Fibroblast of lung (primary cell): ENCODE measurements around the gene ZNF14. TPM values are rescaled to one million over a fixed set of nuclear protein-coding genes. Genes with fewer than 3 reads are reported as not detected.
"Not testable (repeated sequence)": the region's sequence is repeated elsewhere in the genome, so short reads cannot be mapped to it uniquely, and the experiment has no call there.

Experiments
- DNase-seq, 2 donors: peaks; one replicate each; pipeline versions ENCODE4 v3.0.0 to v3.0.0-alpha.2; 2010; ENCODE audit warnings: low read depth in 2 of 2
- H2AFZ ChIP-seq: 2 replicates; pipeline ENCODE4 v1.5.1; 2012; ENCODE audit warnings: low read length, control low read depth, inconsistent platforms
- H3K27ac ChIP-seq: 2 replicates; pipeline ENCODE4 v1.5.1; 2011; ENCODE audit warnings: low read length, control low read depth; ENCODE audit not compliant: insufficient read depth
- H3K27me3 ChIP-seq: 2 replicates; pipeline ENCODE4 v1.5.1; 2011; ENCODE audit warnings: mild to moderate bottlenecking, low read length; ENCODE audit not compliant: control insufficient read depth, insufficient read depth
- H3K36me3 ChIP-seq: 2 replicates; pipeline ENCODE4 v1.5.1; 2011; ENCODE audit warnings: low read length; ENCODE audit not compliant: control insufficient read depth, insufficient read depth
- H3K4me1 ChIP-seq: 2 replicates; pipeline ENCODE4 v1.5.1; 2011; ENCODE audit warnings: low read length; ENCODE audit not compliant: control insufficient read depth, insufficient read depth; ENCODE audit errors: extremely low read depth
- H3K4me2 ChIP-seq: 2 replicates; pipeline ENCODE4 v1.5.1; 2011; ENCODE audit warnings: low read length, control low read depth; ENCODE audit not compliant: insufficient read depth; ENCODE audit errors: extremely low read depth
- H3K4me3 ChIP-seq, 4 experiments: fragments of 200-600 bp in 1 of 4; sonication (generic) in 1 of 4; replicated peaks in 1 of 4; 2 replicates each; pipeline ENCODE4 v1.5.1; 2011 to 2016; ENCODE audit warnings: low read length in 4 of 4, low read depth in 3 of 4, mild to moderate bottlenecking in 3 of 4, control low read depth in 2 of 4, inconsistent platforms in 1 of 4, mixed read lengths in 1 of 4; ENCODE audit not compliant: insufficient read depth in 1 of 4; ENCODE audit errors: control extremely low read depth in 1 of 4
- H3K79me2 ChIP-seq: 2 replicates; pipeline ENCODE4 v1.5.1; 2012; ENCODE audit warnings: mild to moderate bottlenecking, low read length, inconsistent platforms; ENCODE audit not compliant: control insufficient read depth, insufficient read depth
- H3K9ac ChIP-seq: 2 replicates; pipeline ENCODE4 v1.5.1; 2011; ENCODE audit warnings: mild to moderate bottlenecking, low read length, control low read depth; ENCODE audit not compliant: insufficient read depth
- H3K9me3 ChIP-seq: 2 replicates; pipeline ENCODE4 v1.5.1; 2012; ENCODE audit warnings: low read depth, low read length; ENCODE audit not compliant: control insufficient read depth, insufficient read depth
- H4K20me1 ChIP-seq: 2 replicates; pipeline ENCODE4 v1.5.1; 2011; ENCODE audit warnings: low read length; ENCODE audit not compliant: control insufficient read depth, insufficient read depth; ENCODE audit errors: extremely low read depth
- CTCF ChIP-seq, 2 donors: IDR thresholded peaks in 1 of 2; conservative IDR thresholded peaks in 1 of 2; 1 replicate in 1 of 2; 2 replicates in 1 of 2; pipeline ENCODE4 v1.5.1; 2011 to 2012; ENCODE audit warnings: low read length in 2 of 2, control low read depth in 1 of 2, inconsistent platforms in 1 of 2, low read depth in 1 of 2, mild to moderate bottlenecking in 1 of 2
- EZH2 ChIP-seq: IDR thresholded peaks from 2 replicates; pipeline ENCODE4 v1.5.1; 2012; ENCODE audit warnings: low read length, control low read depth, mild to moderate bottlenecking; ENCODE audit errors: missing control alignments
- polyA plus RNA-seq, 2 donors: library from polyadenylated mRNA; depleted of rRNA in 1 of 2; stranded (reverse) in 1 of 2; unstranded in 1 of 2; fragments of >200 nt; gene quantifications; 2 replicates each; pipeline ENCODE4 v1.2.1, GENCODE V29; 2011 to 2012; ENCODE audit warnings: missing spikeins in 1 of 2
- total RNA-seq: library from RNA; depleted of rRNA; stranded (reverse); fragments of >200 nt; gene quantifications from 2 replicates; pipeline ENCODE4 v1.2.1, GENCODE V29; 2014

Gene ZNF14
- total and polyA plus RNA-seq, 2 donors (not counting 1 experiment from before 2014, with no cell fraction given): 3.7 to 7.9 TPM

- no peaks in the 10 kb centered on the region for H3K36me3 ChIP-seq
- H2AFZ ChIP-seq: no peak overlapping the region
- no peaks in the 10 kb centered on the region for H4K20me1 ChIP-seq
- H3K4me1 ChIP-seq: no peaks in the 10 kb centered on the region
- H3K27me3 ChIP-seq: no peaks in the 10 kb centered on the region
- TF ChIP-seq CTCF (conservative IDR thresholded peaks at IDR 0.05 in 1 of 2, IDR thresholded peaks at IDR 0.05 in 1 of 2; ENCODE audit: low read depth in 1 of 2, low read length in 2 of 2): no peak
- no peak for TF ChIP-seq EZH2
- H3K27ac ChIP-seq: no peak overlapping the region
- no peak for DNase-seq
- H3K79me2 ChIP-seq: no peaks in the 10 kb centered on the region
- H3K9ac ChIP-seq: no peak overlapping the region
- H3K9me3 ChIP-seq: no peaks in the 10 kb centered on the region
- H3K4me3 ChIP-seq: no peak overlapping the region
- no peak overlapping the region for H3K4me2 ChIP-seq
Observed at GRCh38 chr19:19697589-19697988, 35.3 kb downstream of the ZNF14 start.

GRCh38 chr19:19696386-19696785 lies 36.5 kb downstream of the ZNF14 start:
- Histone ChIP-seq H3K9ac (no peak overlapping the region), H3K27me3 (no peaks in the 10 kb centered on the region), H3K4me3 (no peak overlapping the region), H3K36me3 (no peaks in the 10 kb centered on the region), H2AFZ (no peak overlapping the region), H3K79me2 (no peaks in the 10 kb centered on the region), H3K4me1 (no peaks in the 10 kb centered on the region), H3K9me3 (no peaks in the 10 kb centered on the region), H4K20me1 (no peaks in the 10 kb centered on the region), H3K27ac (no peak overlapping the region), H3K4me2 (no peak overlapping the region)
- TF ChIP-seq EZH2: no peak
- TF ChIP-seq CTCF (conservative IDR thresholded peaks at IDR 0.05 in 1 of 2, IDR thresholded peaks at IDR 0.05 in 1 of 2; ENCODE audit: low read depth in 1 of 2, low read length in 2 of 2): no peak
- DNase-seq: no peak

DNA sequence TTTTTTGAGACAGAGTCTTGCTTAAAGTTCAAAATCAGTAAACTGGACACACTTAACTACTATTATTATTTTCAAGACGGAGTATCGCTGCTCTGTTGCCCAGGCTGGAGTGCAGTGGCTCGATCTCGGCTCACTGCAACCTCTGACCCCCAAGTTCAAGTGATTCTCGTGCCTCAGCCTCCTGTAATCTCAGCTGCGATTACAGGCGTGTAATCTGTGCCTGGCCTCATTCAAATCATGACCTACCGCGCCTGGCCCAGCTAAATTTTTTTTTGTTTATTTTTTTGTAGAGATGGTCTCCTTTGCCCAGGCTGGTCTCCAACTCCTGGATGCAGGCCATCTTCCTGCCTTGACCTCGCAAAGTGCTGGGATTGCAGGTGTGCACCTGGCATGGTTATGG lies 41.2 kb downstream of the ZNF14 start:
- no peak overlapping the region for H2AFZ ChIP-seq
- H3K27ac ChIP-seq: no peak overlapping the region
- no peaks in the 10 kb centered on the region for H3K4me1 ChIP-seq
- no peak overlapping the region for H3K4me2 ChIP-seq
- no peaks in the 10 kb centered on the region for H3K79me2 ChIP-seq
- H3K4me3 ChIP-seq: no peak overlapping the region
- no peak overlapping the region for H3K9ac ChIP-seq
- TF ChIP-seq EZH2 (no peak), CTCF (conservative IDR thresholded peaks at IDR 0.05 in 1 of 2, IDR thresholded peaks at IDR 0.05 in 1 of 2; ENCODE audit: low read depth in 1 of 2, low read length in 2 of 2) (no peak)
- H3K27me3 ChIP-seq: no peaks in the 10 kb centered on the region
- DNase-seq: no peak
- H3K36me3 ChIP-seq: no peaks in the 10 kb centered on the region
- H4K20me1 ChIP-seq: no peaks in the 10 kb centered on the region
- no peaks in the 10 kb centered on the region for H3K9me3 ChIP-seq

DNA sequence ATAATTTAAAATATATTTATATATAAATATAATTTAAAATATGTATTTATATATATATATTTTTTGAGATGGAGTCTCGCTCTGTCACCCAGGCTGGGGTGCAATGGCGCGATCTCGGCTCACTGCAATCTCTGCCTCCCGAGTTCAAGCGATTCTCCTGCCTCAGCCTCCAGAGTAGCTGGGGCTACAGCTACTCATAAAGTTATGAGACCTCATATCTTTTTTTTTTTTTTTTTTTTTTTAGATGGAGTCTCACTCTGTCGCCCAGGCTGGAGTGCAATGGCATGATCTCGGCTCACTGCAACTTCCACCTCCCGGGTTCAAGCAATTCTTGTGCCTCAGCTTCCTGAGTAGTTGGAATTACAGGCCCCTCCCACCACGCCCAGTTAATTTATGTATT lies 43.9 kb downstream of the ZNF14 start:
- DNase-seq, H3K4me2 ChIP-seq, H2AFZ ChIP-seq, H3K79me2 ChIP-seq, H3K27me3 ChIP-seq, H3K9ac ChIP-seq, H3K36me3 ChIP-seq, H3K27ac ChIP-seq, H3K9me3 ChIP-seq, H3K4me1 ChIP-seq, H3K4me3 ChIP-seq, H4K20me1 ChIP-seq: not testable (repeated sequence)
